NB4 (cell line): ENCODE data around the gene STOML1.
"Not testable (repeated sequence)": the region's sequence is repeated elsewhere in the genome, so short reads cannot be mapped to it uniquely, and the experiment has no call there.

Source experiments
- DNase-seq: peaks from one replicate; pipeline ENCODE4 v3.0.0; 2010; ENCODE audit warnings: low read depth
- H3K4me3 ChIP-seq: one replicate; pipeline ENCODE4 v1.5.1; 2011; ENCODE audit warnings: mild to moderate bottlenecking, low read depth, low read length, moderate library complexity
- MYC ChIP-seq: IDR thresholded peaks from 2 replicates; pipeline ENCODE4 v1.6.1; 2011; ENCODE audit warnings: low read depth, low read length
- POLR2A ChIP-seq: IDR thresholded peaks from 2 replicates; pipeline ENCODE4 v1.6.1; 2011; ENCODE audit warnings: mild to moderate bottlenecking; ENCODE audit not compliant: insufficient read length; ENCODE audit errors: extremely low read depth
- TF ChIP-seq, protein P1 (sequence below): IDR thresholded peaks from one replicate; pipeline ENCODE4 v1.5.1; 2012; ENCODE audit warnings: low read depth, low read length
- TF ChIP-seq, protein P2 (sequence below): IDR thresholded peaks from 2 replicates; pipeline ENCODE4 v1.6.1; 2011; ENCODE audit warnings: low read depth, low read length

Gene STOML1

DNA sequence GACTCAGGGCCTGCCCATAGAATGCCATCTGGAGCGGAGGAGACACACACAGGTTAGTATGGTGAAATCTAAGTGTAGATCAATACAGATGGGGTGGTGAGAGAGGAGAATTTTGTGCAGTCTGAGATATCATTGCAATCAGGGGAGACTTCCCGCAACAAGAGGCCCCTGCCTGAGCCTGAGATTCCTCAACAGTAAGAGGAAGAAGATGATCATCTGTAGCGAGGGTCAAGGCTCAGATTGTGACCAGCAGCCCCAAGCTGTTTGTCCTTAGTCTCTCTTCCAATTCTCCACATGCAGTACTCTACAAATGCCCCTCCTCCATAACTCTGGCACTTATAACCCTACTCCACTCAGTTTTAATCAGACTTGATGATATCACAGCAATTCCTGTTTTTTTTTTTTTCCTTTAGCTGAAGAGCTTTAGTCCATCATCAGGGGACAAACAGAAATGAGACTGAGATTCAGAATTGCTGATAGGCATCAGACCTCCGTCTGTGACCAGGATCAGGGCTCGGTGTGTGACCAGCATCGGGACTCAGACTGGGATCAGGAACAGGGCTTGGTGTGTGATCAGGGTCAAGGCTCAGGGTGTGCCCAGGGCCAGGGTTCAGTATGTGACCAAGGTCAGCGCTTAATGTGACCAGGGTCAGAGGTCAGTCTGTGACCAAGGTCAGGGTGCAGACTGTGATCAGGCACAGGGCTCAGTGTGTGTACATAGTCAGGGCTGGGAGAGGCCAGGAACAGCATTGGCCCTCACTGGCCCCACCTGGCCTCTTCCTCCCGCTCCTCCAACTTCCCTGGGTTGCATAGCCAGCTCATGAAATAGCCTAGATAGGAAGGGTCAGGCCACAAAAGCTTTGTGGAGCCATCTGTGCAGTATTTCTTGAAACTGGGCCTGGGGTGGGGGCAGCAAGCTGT lies 51.8 kb downstream of the STOML1 start:
- no peak for DNase-seq
- TF ChIP-seq, protein P1, sequence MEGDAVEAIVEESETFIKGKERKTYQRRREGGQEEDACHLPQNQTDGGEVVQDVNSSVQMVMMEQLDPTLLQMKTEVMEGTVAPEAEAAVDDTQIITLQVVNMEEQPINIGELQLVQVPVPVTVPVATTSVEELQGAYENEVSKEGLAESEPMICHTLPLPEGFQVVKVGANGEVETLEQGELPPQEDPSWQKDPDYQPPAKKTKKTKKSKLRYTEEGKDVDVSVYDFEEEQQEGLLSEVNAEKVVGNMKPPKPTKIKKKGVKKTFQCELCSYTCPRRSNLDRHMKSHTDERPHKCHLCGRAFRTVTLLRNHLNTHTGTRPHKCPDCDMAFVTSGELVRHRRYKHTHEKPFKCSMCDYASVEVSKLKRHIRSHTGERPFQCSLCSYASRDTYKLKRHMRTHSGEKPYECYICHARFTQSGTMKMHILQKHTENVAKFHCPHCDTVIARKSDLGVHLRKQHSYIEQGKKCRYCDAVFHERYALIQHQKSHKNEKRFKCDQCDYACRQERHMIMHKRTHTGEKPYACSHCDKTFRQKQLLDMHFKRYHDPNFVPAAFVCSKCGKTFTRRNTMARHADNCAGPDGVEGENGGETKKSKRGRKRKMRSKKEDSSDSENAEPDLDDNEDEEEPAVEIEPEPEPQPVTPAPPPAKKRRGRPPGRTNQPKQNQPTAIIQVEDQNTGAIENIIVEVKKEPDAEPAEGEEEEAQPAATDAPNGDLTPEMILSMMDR, result no peak
- TF ChIP-seq MYC, result no peak
- TF ChIP-seq POLR2A, result no peak
- TF ChIP-seq, protein P2, sequence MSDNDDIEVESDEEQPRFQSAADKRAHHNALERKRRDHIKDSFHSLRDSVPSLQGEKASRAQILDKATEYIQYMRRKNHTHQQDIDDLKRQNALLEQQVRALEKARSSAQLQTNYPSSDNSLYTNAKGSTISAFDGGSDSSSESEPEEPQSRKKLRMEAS, result no peak
- H3K4me3 ChIP-seq, result no peak overlapping the region

DNA sequence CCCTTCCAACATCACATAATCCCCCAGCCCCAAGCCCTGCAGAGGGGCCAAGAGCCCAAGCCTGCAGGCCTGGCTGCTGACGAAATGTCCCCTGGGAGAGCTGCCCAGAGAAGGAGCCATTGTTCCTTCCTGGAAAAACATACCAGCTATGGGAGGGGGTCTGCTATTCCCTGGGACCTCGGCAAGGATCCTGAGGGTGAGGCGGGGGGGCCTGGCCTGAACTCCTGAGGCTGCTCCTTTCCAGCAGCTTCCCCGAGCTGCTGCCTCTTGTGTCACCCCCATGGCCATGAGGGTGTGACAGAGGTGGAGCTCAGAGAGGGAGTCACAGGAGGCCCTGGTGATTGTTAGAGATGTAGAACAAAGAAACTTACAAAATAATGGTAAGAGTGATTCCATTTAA lies 53.0 kb downstream of the STOML1 start:
- TF ChIP-seq, protein P2, result no peak
- TF ChIP-seq POLR2A, result no peak
- no peak for TF ChIP-seq MYC
- TF ChIP-seq, protein P1, result no peak
- H3K4me3 ChIP-seq, result no peak overlapping the region

DNA sequence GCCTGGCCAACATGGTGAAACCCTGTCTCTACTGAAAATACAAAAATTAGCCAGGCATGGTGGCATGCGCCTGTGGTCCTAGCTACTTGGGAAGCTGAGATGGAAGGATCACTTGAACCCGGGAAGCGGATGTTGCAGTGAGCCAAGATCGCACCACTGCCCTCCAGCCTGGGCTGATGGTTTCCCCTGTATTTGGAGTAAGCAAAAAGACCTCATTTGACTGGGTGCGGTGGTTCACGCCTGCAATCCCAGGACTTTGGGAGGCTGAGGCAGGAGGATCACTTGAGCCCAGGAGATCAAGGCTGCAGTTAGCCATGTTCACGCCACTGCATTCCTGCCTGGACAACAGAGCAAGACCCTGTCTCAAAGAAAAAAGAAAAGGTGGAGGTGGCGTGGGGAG lies 53.6 kb downstream of the STOML1 start:
- not testable (repeated sequence) for DNase-seq, H3K4me3 ChIP-seq

More for the DNA sequence above, 53.0 kb downstream of the STOML1 start:
- no peak for DNase-seq

DNA sequence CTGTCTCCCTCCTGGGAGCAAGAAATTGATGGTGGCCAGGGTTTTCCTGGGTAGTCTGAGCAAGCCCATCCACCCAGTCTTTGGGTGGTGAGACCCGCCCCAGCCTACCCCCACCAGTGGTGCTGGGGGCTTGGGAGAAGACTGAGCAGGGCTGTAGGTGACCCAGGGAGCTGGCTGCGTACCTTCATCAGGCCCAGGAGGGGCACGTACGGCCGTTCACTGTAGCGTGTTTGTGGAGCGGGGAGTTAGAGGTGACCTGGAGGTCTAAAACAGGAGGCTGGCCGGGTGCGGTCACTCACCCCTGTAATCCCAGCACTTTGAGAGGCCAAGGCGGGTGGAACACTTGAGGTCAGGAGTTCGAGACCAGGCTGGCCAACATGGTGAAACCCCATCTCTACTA lies 54.4 kb downstream of the STOML1 start:
- TF ChIP-seq, protein P2, result no peak
- TF ChIP-seq MYC, result no peak
- no peak for TF ChIP-seq POLR2A
- TF ChIP-seq, protein P1, result no peak
- no peak overlapping the region for H3K4me3 ChIP-seq
- no peak for DNase-seq

DNA sequence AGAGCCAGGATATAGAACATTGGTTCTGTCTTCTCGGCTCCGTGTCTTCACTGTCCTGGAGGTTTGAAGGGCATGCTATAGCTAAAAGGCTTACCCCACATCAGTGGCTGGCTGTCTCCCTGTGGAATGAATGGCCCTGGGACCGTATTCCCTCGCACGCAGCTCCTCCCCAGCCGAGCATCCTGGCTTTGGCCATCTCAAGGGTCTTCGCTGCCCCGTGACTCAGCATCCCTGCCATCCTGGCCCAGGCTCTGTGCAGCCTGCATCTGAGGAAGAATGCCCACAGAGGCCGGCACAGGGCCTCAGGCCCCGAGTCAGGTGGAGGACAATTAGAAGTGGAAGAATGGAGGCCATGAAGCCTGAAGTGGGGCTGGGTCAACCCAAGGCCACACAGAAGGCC lies 54.8 kb downstream of the STOML1 start:
- H3K4me3 ChIP-seq, result no peak overlapping the region
- DNase-seq, result no peak
- TF ChIP-seq, protein P1, result no peak
- no peak for TF ChIP-seq POLR2A
- no peak for TF ChIP-seq MYC
- TF ChIP-seq, protein P2, result no peak

DNA sequence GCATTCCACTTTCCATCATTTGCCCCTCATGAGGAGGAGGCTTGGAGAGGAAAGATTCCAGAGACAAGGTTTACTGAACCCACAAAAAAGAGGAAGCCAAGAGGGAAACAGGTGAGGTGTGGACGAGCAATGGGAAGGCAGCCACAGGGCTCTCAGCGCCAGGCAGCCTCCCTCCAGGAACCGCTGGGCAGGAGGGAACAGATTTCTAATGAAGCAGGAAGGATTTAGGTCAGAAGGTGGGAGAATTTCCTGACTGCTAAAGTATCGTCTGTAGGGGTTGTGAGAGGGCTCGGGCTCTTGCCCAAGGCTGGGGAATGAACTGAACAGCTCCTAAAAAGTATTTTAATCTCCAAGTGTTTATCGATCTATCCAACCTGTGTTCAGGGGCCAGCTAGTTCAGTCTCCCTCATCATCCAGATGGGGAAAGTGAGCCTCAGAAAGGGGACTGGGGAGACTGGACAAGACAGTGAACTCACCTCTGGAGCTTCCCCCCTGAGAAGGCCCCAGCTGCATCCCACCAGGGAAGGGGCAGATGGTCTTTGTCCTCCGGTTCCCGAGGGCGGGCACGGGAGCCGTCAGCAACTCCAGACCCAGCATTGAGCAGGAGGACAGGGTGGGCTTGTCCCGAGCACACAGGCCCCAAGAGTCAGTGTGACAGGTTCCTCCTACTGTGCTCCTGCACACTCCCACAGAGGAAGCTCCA lies 55.4 kb downstream of the STOML1 start:
- no peak for TF ChIP-seq MYC
- no peak for TF ChIP-seq POLR2A
- TF ChIP-seq, protein P2, result no peak
- TF ChIP-seq, protein P1, result no peak
- H3K4me3 ChIP-seq, result no peak overlapping the region

More for the DNA sequence above, 55.4 kb downstream of the STOML1 start:
- no peak for DNase-seq
